H9 (cell line): ENCODE results near the gene CNNM4. TPM values are rescaled to one million over a fixed set of nuclear protein-coding genes. Genes with fewer than 3 reads are reported as not detected.
A peak's percentile ranks its signal among the peaks of the same experiment; 100 is the strongest.

Experiments used
- DNase-seq: peaks from one replicate; pipeline ENCODE4 v3.0.0-alpha.2; 2017
- H2AFZ ChIP-seq: one replicate; pipeline ENCODE4 v1.6.1; 2013; ENCODE audit warnings: mild to moderate bottlenecking, low read length, control low read depth, moderate library complexity
- H2AK5ac ChIP-seq: 2 replicates; pipeline ENCODE4 v1.6.1; 2013; ENCODE audit warnings: low read length, control low read depth, mixed read lengths; ENCODE audit not compliant: insufficient read length
- H2BK120ac ChIP-seq: one replicate; pipeline ENCODE4 v1.6.1; 2013; ENCODE audit warnings: low read depth, mild to moderate bottlenecking, low read length, control low read depth, inconsistent platforms; ENCODE audit not compliant: poor library complexity, severe bottlenecking
- H2BK12ac ChIP-seq: 2 replicates; pipeline ENCODE4 v1.6.1; 2013; ENCODE audit warnings: low read length, control low read depth, mixed read lengths, low read depth; ENCODE audit not compliant: insufficient read length
- H2BK15ac ChIP-seq: 2 replicates; pipeline ENCODE4 v1.6.1; 2013; ENCODE audit warnings: low read depth, low read length, control low read depth
- H2BK20ac ChIP-seq: one replicate; pipeline ENCODE4 v1.6.1; 2013; ENCODE audit warnings: low read depth, mild to moderate bottlenecking, low read length, control low read depth, inconsistent platforms; ENCODE audit not compliant: poor library complexity, severe bottlenecking
- H2BK5ac ChIP-seq: 2 replicates; pipeline ENCODE4 v1.6.1; 2013; ENCODE audit warnings: low read length, control low read depth, mixed read lengths; ENCODE audit not compliant: insufficient read length
- H3K14ac ChIP-seq: 2 replicates; pipeline ENCODE4 v1.6.1; 2013; ENCODE audit warnings: low read length, control low read depth; ENCODE audit not compliant: insufficient read depth
- H3K18ac ChIP-seq: 2 replicates; pipeline ENCODE4 v1.6.1; 2013; ENCODE audit warnings: low read depth, mild to moderate bottlenecking, mixed read lengths, low read length, control low read depth; ENCODE audit not compliant: insufficient read length
- H3K23ac ChIP-seq: 2 replicates; pipeline ENCODE4 v1.6.1; 2013; ENCODE audit warnings: low read length, control low read depth, mixed read lengths, low read depth; ENCODE audit not compliant: insufficient read length
- H3K23me2 ChIP-seq: 2 replicates; pipeline ENCODE4 v1.6.1; 2013; ENCODE audit warnings: low read depth, mild to moderate bottlenecking, mixed read lengths, low read length, control low read depth; ENCODE audit not compliant: insufficient read length, poor library complexity, severe bottlenecking
- H3K27ac ChIP-seq: 2 replicates; pipeline ENCODE4 v1.5.1; 2013; ENCODE audit warnings: low read length, control low read depth, mixed read lengths, low read depth; ENCODE audit not compliant: insufficient read length
- H3K27me3 ChIP-seq: 2 replicates; pipeline ENCODE4 v1.6.1; 2013; ENCODE audit warnings: low read length, control low read depth, inconsistent platforms; ENCODE audit not compliant: insufficient read depth
- H3K4ac ChIP-seq: 2 replicates; pipeline ENCODE4 v1.6.1; 2013; ENCODE audit warnings: low read depth, mild to moderate bottlenecking, control low read depth, inconsistent platforms, low read length, moderate library complexity
- H3K4me1 ChIP-seq: 2 replicates; pipeline ENCODE4 v1.6.1; 2013; ENCODE audit warnings: low read length, control low read depth, inconsistent platforms; ENCODE audit not compliant: insufficient read depth
- H3K4me2 ChIP-seq: 2 replicates; pipeline ENCODE4 v1.6.1; 2013; ENCODE audit warnings: low read length, control low read depth, mixed read lengths; ENCODE audit not compliant: insufficient read length, insufficient read depth
- H3K56ac ChIP-seq: 2 replicates; pipeline ENCODE4 v1.6.1; 2013; ENCODE audit warnings: low read depth, mild to moderate bottlenecking, mixed read lengths, low read length, control low read depth; ENCODE audit not compliant: insufficient read length
- H3K79me1 ChIP-seq: 2 replicates; pipeline ENCODE4 v1.6.1; 2013; ENCODE audit warnings: low read depth, mild to moderate bottlenecking, moderate library complexity, low read length, control low read depth, inconsistent platforms; ENCODE audit not compliant: insufficient read depth, poor library complexity, severe bottlenecking
- H3K79me2 ChIP-seq: 2 replicates; pipeline ENCODE4 v1.6.1; 2013; ENCODE audit warnings: low read length, control low read depth, inconsistent platforms; ENCODE audit not compliant: insufficient read depth
- H3K9ac ChIP-seq: 2 replicates; pipeline ENCODE4 v1.6.1; 2013; ENCODE audit warnings: low read length, control low read depth, mixed read lengths; ENCODE audit not compliant: insufficient read length; ENCODE audit errors: extremely low read depth
- H3K9me3 ChIP-seq: one replicate; pipeline ENCODE4 v1.6.1; 2013; ENCODE audit warnings: low read depth, low read length, inconsistent platforms; ENCODE audit not compliant: control insufficient read depth
- H3T11ph ChIP-seq: one replicate; pipeline ENCODE4 v1.6.1; 2013; ENCODE audit warnings: mild to moderate bottlenecking, low read length, control low read depth, inconsistent platforms
- H4K20me1 ChIP-seq: one replicate; pipeline ENCODE4 v1.6.1; 2013; ENCODE audit not compliant: control insufficient read depth, insufficient read length, insufficient read depth
- H4K5ac ChIP-seq: 2 replicates; pipeline ENCODE4 v1.6.1; 2013; ENCODE audit warnings: low read depth, mild to moderate bottlenecking, mixed read lengths, low read length, control low read depth; ENCODE audit not compliant: insufficient read length
- H4K8ac ChIP-seq: replicated peaks from 2 replicates; pipeline ENCODE4 v1.6.1; 2013; ENCODE audit warnings: low read length, control low read depth, mixed read lengths, low read depth; ENCODE audit not compliant: insufficient read length
- H4K91ac ChIP-seq: 2 replicates; pipeline ENCODE4 v1.6.1; 2013; ENCODE audit warnings: low read depth, mild to moderate bottlenecking, moderate library complexity, mixed read lengths, low read length, control low read depth; ENCODE audit not compliant: insufficient read length
- H3K27ac Mint-ChIP-seq, 3 experiments: 2 replicates in 2 of 3; 3 replicates in 1 of 3; pipeline ENCODE4 v1.8.0; 2020 to 2021; ENCODE audit warnings: mixed read lengths in 3 of 3, mild to moderate bottlenecking in 1 of 3, moderate library complexity in 1 of 3
- H3K27me3 Mint-ChIP-seq: 2 replicates; pipeline ENCODE4 v1.8.0; 2021; ENCODE audit warnings: low read depth, mild to moderate bottlenecking, moderate library complexity, mixed read lengths
- H3K36me3 Mint-ChIP-seq, 3 experiments: 2 replicates in 2 of 3; 3 replicates in 1 of 3; pipeline ENCODE4 v1.8.0; 2020 to 2021; ENCODE audit warnings: low read depth in 3 of 3, mixed read lengths in 3 of 3; ENCODE audit not compliant: insufficient read depth in 1 of 3
- H3K4me1 Mint-ChIP-seq, 2 experiments: 2 replicates each; pipeline ENCODE4 v1.8.0; 2020; ENCODE audit warnings: mixed read lengths in 2 of 2
- H3K4me3 Mint-ChIP-seq, 2 experiments: 2 replicates in 1 of 2; 3 replicates in 1 of 2; pipeline ENCODE4 v1.8.0; 2020 to 2021; ENCODE audit warnings: mild to moderate bottlenecking in 2 of 2, mixed read lengths in 2 of 2, moderate library complexity in 1 of 2
- H3K9me3 Mint-ChIP-seq, 2 experiments: 2 replicates in 1 of 2; 3 replicates in 1 of 2; pipeline ENCODE4 v1.8.0; 2020; ENCODE audit warnings: mild to moderate bottlenecking in 2 of 2, mixed read lengths in 2 of 2, moderate library complexity in 1 of 2
- CTCF ChIP-seq: fragments of 200-600 bp; sonication (generic); conservative IDR thresholded peaks from 3 replicates; pipeline ENCODE4 v1.8.0; 2021; ENCODE audit warnings: antibody characterized with exemption, mild to moderate bottlenecking
- WGBS: extraction: QIAGEN DNeasy Blood & Tissue Kit; methylation state at CpG from one replicate; pipeline ENCODE4 v1.1.7; 2013; ENCODE audit warnings: missing lambda C conversion rate, low lambda C conversion rate, mixed read lengths; ENCODE audit not compliant: insufficient read length; ENCODE audit errors: extremely low coverage; 5-methylcytosine and 5-hydroxymethylcytosine counted together
- total RNA-seq: library from RNA; stranded (reverse); gene quantifications from 2 replicates; pipeline ENCODE4 v1.2.1, GENCODE V29; 2021

Gene CNNM4
- total RNA-seq, 1 experiment from 2014 or later = 8.5 TPM

DNA sequence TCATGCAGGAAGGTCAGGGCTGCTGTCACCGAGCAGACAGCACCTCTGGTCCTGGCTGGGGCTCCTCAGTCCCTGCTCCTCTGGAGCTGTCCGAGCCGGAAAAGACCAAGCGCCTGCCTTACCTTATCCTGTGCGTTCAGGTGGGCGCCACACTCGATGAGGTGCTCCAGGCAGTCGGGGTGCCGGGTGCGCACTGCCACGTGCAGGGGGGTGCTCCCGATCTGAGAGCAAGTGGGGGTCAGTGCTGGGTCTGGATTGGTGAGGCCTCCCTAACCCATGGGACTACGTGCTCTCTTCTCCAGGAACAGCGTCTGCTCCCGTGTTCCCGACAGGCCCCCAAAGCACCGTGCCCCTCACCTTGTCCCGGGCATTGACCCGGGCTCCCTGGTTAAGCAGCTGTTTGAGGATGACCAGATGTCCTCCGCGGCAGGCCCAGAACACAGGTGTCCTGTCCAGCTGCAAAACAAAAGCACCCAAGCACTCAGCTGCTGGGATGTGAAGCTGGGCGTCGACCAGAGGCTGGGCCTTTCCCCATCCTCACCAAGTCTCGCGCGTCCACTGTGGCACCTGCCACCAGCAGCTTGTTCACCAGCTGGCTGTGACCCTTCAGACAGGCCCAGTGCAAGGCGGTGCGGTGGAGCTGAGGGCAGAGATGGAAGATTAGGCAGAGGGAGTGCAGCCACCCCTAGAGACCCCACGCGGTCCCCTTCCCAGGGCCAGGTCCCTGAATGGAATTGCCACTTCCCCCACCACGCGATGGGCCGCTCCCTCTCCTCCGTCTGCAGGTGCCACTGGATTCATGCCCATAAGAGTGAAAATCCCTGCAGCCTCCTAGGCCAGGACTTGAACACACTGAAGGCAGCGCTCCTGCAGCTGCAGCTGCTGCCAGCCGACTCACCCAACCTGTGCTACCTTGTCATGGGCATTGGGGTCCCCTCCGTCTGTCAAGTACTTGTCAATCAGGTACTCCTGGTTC lies 79.5 kb downstream of the CNNM4 start:
- Histone ChIP-seq H3K79me1 (no peaks in the 10 kb centered on the region), H3K27ac (no peak overlapping the region), H3K4me1 (no peaks in the 10 kb centered on the region), H4K5ac (no peak overlapping the region), H2BK120ac (no peak overlapping the region), H3K23me2 (no peaks in the 10 kb centered on the region), H3K27me3 (no peaks in the 10 kb centered on the region), H3K4me2 (no peak overlapping the region), H2BK20ac (no peak overlapping the region), H3K79me2 (no peaks in the 10 kb centered on the region), H3K14ac (no peak overlapping the region), H3K9ac (no peak overlapping the region), H2AFZ (no peak overlapping the region), H2BK12ac (no peak overlapping the region), H3K9me3 (no peaks in the 10 kb centered on the region), H2BK5ac (no peak overlapping the region), H3T11ph (no peak overlapping the region), H4K8ac (no peak overlapping the region), H3K18ac (no peak overlapping the region), H3K56ac (no peak overlapping the region), H4K20me1 (no peaks in the 10 kb centered on the region), H3K4ac (no peak overlapping the region), H3K23ac (no peak overlapping the region), H2BK15ac (no peak overlapping the region), H2AK5ac (no peak overlapping the region), H4K91ac (no peak overlapping the region)
- Mint-ChIP-seq H3K27me3 (no peaks in the 10 kb centered on the region; the same call in none of the 2 replicates), H3K4me3 (no peak overlapping the region; a peak in 1 of 5 replicates), H3K9me3 (no peaks in the 10 kb centered on the region), H3K27ac (0 out of 7 replicates have a peak overlapping the region, but pooled peaks of 2 of the 3 experiments have one; percentile 51 to 64), H3K36me3 (peaks cover 4 to 19% (median 4%) of the 10 kb centered on the region in 3 experiments; a peak in 4 of 7 replicates), H3K4me1 (peaks cover 0 to 9% of the 10 kb centered on the region in 2 experiments; a peak in 2 of 4 replicates)
- DNase-seq = no peak
- TF ChIP-seq CTCF = no peak
- WGBS = no CpG with 5 or more reads among the region's 37 CpGs
